ENCODE results near the gene MYL6.

Gene MYL6

DNA sequence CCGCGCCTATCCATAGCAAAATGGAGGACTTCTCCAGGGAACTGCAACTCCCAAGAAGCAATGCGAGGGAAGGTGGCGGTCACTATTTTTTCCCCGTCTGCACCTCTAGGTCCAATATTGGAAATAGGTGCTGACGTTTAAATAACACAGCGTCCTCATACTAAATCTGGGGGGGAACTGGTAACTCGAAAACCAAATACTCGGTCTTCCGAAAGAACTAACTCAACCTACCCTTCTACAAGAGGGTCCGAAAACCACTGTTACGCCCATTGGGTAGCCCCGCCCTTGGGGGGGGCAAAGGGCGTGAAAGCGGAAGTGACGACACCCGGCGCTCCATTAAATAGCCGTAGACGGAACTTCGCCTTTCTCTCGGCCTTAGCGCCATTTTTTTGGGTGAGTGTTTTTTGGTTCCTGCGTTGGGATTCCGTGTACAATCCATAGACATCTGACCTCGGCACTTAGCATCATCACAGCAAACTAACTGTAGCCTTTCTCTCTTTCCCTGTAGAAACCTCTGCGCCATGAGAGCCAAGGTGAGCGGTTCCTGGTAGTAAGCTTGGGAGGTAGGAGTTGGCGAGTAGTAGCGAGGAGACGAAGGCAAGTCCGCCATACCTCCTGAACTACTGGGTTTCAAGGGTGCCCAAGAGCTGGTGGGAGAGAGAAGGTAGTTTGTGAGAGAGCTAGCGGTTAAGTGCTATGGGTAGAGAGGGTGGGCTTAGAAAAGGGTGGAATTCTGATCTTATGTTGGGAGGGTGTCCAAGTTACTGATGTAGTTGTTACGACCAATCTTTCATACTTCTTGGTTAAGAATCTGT, 41.7 kb upstream of the MYL6 start, which contains the start of gene RPL41 (continued):
- TF ChIP-seq ZNF654 (tag by site-specific recombination; IDR thresholded peaks at IDR 0.05; ENCODE audit: low read depth), result peak; percentile 20
- no peak for TF ChIP-seq ZNF311 (tag by site-specific recombination; IDR thresholded peaks at IDR 0.05; ENCODE audit: borderline replicate concordance)
- TF ChIP-seq ZNF184 (tag by site-specific recombination; IDR thresholded peaks at IDR 0.05), result no peak
- TF ChIP-seq, protein P1, sequence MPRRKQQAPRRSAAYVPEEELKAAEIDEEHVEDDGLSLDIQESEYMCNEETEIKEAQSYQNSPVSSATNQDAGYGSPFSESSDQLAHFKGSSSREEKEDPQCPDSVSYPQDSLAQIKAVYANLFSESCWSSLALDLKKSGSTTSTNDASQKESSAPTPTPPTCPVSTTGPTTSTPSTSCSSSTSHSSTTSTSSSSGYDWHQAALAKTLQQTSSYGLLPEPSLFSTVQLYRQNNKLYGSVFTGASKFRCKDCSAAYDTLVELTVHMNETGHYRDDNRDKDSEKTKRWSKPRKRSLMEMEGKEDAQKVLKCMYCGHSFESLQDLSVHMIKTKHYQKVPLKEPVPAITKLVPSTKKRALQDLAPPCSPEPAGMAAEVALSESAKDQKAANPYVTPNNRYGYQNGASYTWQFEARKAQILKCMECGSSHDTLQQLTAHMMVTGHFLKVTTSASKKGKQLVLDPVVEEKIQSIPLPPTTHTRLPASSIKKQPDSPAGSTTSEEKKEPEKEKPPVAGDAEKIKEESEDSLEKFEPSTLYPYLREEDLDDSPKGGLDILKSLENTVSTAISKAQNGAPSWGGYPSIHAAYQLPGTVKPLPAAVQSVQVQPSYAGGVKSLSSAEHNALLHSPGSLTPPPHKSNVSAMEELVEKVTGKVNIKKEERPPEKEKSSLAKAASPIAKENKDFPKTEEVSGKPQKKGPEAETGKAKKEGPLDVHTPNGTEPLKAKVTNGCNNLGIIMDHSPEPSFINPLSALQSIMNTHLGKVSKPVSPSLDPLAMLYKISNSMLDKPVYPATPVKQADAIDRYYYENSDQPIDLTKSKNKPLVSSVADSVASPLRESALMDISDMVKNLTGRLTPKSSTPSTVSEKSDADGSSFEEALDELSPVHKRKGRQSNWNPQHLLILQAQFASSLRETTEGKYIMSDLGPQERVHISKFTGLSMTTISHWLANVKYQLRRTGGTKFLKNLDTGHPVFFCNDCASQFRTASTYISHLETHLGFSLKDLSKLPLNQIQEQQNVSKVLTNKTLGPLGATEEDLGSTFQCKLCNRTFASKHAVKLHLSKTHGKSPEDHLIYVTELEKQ (tag by site-specific recombination; IDR thresholded peaks at IDR 0.05; ENCODE audit: borderline replicate concordance), result no peak; the same call in 1 of the 2 replicates
- peak; percentile 58; the same call in 1 of the 2 replicates for TF ChIP-seq GFI1B (tag by site-specific recombination; IDR thresholded peaks at IDR 0.05)
- TF ChIP-seq ZNF629 (tag by site-specific recombination; IDR thresholded peaks at IDR 0.05), result peak; percentile 76
- no peak for TF ChIP-seq ZNF23 (tag by site-specific recombination; IDR thresholded peaks at IDR 0.05; ENCODE audit: borderline replicate concordance)
- TF ChIP-seq GLI2 (tag by site-specific recombination; IDR thresholded peaks at IDR 0.05; ENCODE audit: borderline replicate concordance, low read depth), result no peak
- TF ChIP-seq ZNF248 (tag by site-specific recombination; IDR thresholded peaks at IDR 0.05), result no peak
- no peak; the same call in 1 of the 2 replicates for TF ChIP-seq ZBTB8A (tag by site-specific recombination; IDR thresholded peaks at IDR 0.05)
- no peak for TF ChIP-seq ZNF48 (tag by site-specific recombination; IDR thresholded peaks at IDR 0.05)
- 0 out of 2 replicates have a peak, but pooled peaks have one; percentile 41 for TF ChIP-seq ZNF19 (tag by site-specific recombination; IDR thresholded peaks at IDR 0.05; ENCODE audit: low read depth)
- no peak for TF ChIP-seq ZNF530 (tag by site-specific recombination; IDR thresholded peaks at IDR 0.05; ENCODE audit: low read depth)
- no peak for TF ChIP-seq ZNF202 (tag by site-specific recombination; IDR thresholded peaks at IDR 0.05; ENCODE audit: borderline replicate concordance)
- TF ChIP-seq ZNF560 (tag by site-specific recombination; IDR thresholded peaks at IDR 0.05; ENCODE audit: borderline replicate concordance), result no peak
- TF ChIP-seq ZFP37 (tag by site-specific recombination; IDR thresholded peaks at IDR 0.05), result peak; percentile 95
- no peak for TF ChIP-seq MEIS1 (CRISPR knock-in tag; IDR thresholded peaks at IDR 0.05; ENCODE audit: borderline replicate concordance)
- no peak for TF ChIP-seq ZNF707 (tag by site-specific recombination; IDR thresholded peaks at IDR 0.05)
- TF ChIP-seq, protein P2, sequence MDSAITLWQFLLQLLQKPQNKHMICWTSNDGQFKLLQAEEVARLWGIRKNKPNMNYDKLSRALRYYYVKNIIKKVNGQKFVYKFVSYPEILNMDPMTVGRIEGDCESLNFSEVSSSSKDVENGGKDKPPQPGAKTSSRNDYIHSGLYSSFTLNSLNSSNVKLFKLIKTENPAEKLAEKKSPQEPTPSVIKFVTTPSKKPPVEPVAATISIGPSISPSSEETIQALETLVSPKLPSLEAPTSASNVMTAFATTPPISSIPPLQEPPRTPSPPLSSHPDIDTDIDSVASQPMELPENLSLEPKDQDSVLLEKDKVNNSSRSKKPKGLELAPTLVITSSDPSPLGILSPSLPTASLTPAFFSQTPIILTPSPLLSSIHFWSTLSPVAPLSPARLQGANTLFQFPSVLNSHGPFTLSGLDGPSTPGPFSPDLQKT (IDR thresholded peaks at IDR 0.05; ENCODE audit: borderline replicate concordance, low read depth, low read length), result no peak
- no peak for TF ChIP-seq ZNF555 (tag by site-specific recombination; conservative IDR thresholded peaks at IDR 0.05)
- TF ChIP-seq, protein P3, sequence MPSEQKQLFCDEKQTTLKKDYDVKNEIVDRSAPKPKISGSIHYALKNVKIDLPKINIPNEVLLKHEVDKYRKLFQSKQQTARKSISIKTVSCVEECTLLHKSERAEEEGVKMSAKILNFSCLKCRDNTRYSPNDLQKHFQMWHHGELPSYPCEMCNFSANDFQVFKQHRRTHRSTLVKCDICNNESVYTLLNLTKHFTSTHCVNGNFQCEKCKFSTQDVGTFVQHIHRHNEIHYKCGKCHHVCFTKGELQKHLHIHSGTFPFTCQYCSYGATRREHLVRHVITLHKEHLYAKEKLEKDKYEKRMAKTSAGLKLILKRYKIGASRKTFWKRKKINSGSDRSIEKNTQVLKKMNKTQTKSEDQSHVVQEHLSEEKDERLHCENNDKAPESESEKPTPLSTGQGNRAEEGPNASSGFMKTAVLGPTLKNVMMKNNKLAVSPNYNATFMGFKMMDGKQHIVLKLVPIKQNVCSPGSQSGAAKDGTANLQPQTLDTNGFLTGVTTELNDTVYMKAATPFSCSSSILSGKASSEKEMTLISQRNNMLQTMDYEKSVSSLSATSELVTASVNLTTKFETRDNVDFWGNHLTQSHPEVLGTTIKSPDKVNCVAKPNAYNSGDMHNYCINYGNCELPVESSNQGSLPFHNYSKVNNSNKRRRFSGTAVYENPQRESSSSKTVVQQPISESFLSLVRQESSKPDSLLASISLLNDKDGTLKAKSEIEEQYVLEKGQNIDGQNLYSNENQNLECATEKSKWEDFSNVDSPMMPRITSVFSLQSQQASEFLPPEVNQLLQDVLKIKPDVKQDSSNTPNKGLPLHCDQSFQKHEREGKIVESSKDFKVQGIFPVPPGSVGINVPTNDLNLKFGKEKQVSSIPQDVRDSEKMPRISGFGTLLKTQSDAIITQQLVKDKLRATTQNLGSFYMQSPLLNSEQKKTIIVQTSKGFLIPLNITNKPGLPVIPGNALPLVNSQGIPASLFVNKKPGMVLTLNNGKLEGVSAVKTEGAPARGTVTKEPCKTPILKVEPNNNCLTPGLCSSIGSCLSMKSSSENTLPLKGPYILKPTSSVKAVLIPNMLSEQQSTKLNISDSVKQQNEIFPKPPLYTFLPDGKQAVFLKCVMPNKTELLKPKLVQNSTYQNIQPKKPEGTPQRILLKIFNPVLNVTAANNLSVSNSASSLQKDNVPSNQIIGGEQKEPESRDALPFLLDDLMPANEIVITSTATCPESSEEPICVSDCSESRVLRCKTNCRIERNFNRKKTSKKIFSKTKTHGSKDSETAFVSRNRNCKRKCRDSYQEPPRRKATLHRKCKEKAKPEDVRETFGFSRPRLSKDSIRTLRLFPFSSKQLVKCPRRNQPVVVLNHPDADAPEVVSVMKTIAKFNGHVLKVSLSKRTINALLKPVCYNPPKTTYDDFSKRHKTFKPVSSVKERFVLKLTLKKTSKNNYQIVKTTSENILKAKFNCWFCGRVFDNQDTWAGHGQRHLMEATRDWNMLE (tag by site-specific recombination; conservative IDR thresholded peaks at IDR 0.05; ENCODE audit: low read depth), result peak; percentile 35; the same call in 1 of the 2 replicates
- TF ChIP-seq SCRT2 (tag by site-specific recombination; IDR thresholded peaks at IDR 0.05), result no peak
- TF ChIP-seq, protein P4, sequence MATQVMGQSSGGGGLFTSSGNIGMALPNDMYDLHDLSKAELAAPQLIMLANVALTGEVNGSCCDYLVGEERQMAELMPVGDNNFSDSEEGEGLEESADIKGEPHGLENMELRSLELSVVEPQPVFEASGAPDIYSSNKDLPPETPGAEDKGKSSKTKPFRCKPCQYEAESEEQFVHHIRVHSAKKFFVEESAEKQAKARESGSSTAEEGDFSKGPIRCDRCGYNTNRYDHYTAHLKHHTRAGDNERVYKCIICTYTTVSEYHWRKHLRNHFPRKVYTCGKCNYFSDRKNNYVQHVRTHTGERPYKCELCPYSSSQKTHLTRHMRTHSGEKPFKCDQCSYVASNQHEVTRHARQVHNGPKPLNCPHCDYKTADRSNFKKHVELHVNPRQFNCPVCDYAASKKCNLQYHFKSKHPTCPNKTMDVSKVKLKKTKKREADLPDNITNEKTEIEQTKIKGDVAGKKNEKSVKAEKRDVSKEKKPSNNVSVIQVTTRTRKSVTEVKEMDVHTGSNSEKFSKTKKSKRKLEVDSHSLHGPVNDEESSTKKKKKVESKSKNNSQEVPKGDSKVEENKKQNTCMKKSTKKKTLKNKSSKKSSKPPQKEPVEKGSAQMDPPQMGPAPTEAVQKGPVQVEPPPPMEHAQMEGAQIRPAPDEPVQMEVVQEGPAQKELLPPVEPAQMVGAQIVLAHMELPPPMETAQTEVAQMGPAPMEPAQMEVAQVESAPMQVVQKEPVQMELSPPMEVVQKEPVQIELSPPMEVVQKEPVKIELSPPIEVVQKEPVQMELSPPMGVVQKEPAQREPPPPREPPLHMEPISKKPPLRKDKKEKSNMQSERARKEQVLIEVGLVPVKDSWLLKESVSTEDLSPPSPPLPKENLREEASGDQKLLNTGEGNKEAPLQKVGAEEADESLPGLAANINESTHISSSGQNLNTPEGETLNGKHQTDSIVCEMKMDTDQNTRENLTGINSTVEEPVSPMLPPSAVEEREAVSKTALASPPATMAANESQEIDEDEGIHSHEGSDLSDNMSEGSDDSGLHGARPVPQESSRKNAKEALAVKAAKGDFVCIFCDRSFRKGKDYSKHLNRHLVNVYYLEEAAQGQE (tag by site-specific recombination; IDR thresholded peaks at IDR 0.05), result peak; percentile 59; the same call in 1 of the 2 replicates
- TF ChIP-seq, protein P5, sequence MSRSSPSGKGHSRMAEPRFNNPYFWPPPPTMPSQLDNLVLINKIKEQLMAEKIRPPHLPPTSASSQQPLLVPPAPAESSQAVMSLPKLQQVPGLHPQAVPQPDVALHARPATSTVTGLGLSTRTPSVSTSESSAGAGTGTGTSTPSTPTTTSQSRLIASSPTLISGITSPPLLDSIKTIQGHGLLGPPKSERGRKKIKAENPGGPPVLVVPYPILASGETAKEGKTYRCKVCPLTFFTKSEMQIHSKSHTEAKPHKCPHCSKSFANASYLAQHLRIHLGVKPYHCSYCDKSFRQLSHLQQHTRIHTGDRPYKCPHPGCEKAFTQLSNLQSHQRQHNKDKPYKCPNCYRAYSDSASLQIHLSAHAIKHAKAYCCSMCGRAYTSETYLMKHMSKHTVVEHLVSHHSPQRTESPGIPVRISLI (tag by site-specific recombination; IDR thresholded peaks at IDR 0.05), result peak; percentile 77
